ENCODE results near the gene ANXA2R.
"Not testable (repeated sequence)": the region's sequence is repeated elsewhere in the genome, so short reads cannot be mapped to it uniquely, and the experiment has no call there.

ANXA2R gene

GRCh38 chr5:43061352-43062075 lies 21.4 kb upstream of the ANXA2R start:
- DNase-seq (ENCODE audit: insufficient read length, low spot score) = no peak
- no peak for FAIRE-seq

GRCh38 chr5:43060020-43060419 lies 19.9 kb upstream of the ANXA2R start:
- FAIRE-seq; DNase-seq (ENCODE audit: insufficient read length, low spot score): not testable (repeated sequence)

GRCh38 chr5:43055098-43055497 lies 15.0 kb upstream of the ANXA2R start:
- FAIRE-seq; DNase-seq (ENCODE audit: insufficient read length, low spot score): not testable (repeated sequence)

- no peak for FAIRE-seq
These were observed 11.6 kb upstream of the ANXA2R start for GRCh38 chr5:43051684-43052083.

GRCh38 chr5:43050384-43050783 lies 10.3 kb upstream of the ANXA2R start:
- DNase-seq (ENCODE audit: insufficient read length, low spot score) = no peak
- no peak for FAIRE-seq

More at GRCh38 chr5:43051684-43052083, 11.6 kb upstream of the ANXA2R start:
- DNase-seq (ENCODE audit: insufficient read length, low spot score) = no peak

- FAIRE-seq = no peak
- no peak for DNase-seq (ENCODE audit: insufficient read length, low spot score)
These were observed 9.1 kb upstream of the ANXA2R start for GRCh38 chr5:43049236-43049635.

- DNase-seq (ENCODE audit: insufficient read length, low spot score) (no peak), FAIRE-seq (no peak)
These were observed 6.4 kb upstream of the ANXA2R start for GRCh38 chr5:43046474-43046873.

- FAIRE-seq (no peak), DNase-seq (ENCODE audit: insufficient read length, low spot score) (no peak)
These were observed 5.1 kb upstream of the ANXA2R start for GRCh38 chr5:43045236-43045635.

GRCh38 chr5:43044181-43044914 lies 4.2 kb upstream of the ANXA2R start:
- FAIRE-seq = no peak
- no peak for DNase-seq (ENCODE audit: insufficient read length, low spot score)

- FAIRE-seq = no peak
These were observed 3.3 kb upstream of the ANXA2R start for GRCh38 chr5:43043400-43043756.

GRCh38 chr5:43042626-43043399 lies 2.7 kb upstream of the ANXA2R start:
- DNase-seq (ENCODE audit: insufficient read length, low spot score) (no peak), FAIRE-seq (peak; percentile 18)

More at GRCh38 chr5:43043400-43043756, 3.3 kb upstream of the ANXA2R start:
- DNase-seq (ENCODE audit: insufficient read length, low spot score) = no peak

GRCh38 chr5:43042176-43042625 lies 2.1 kb upstream of the ANXA2R start:
- FAIRE-seq = peak; percentile 72
- no peak for DNase-seq (ENCODE audit: insufficient read length, low spot score)

GRCh38 chr5:43041669-43042175 lies 1.6 kb upstream of the ANXA2R start:
- no peak for DNase-seq (ENCODE audit: insufficient read length, low spot score)

GRCh38 chr5:43041110-43041668 lies 1.1 kb upstream of the ANXA2R start:
- DNase-seq (ENCODE audit: insufficient read length, low spot score) (no peak), FAIRE-seq (peak; percentile 48)

More at GRCh38 chr5:43041669-43042175, 1.6 kb upstream of the ANXA2R start:
- peak; percentile 78 for FAIRE-seq

GRCh38 chr5:43039471-43040286 lies 440 bp downstream of the ANXA2R start:
- DNase-seq (ENCODE audit: insufficient read length, low spot score) (no peak), FAIRE-seq (peak; percentile 35)

- FAIRE-seq (no peak), DNase-seq (ENCODE audit: insufficient read length, low spot score) (no peak)
These were observed 1.0 kb downstream of the ANXA2R start for GRCh38 chr5:43039152-43039470.

- DNase-seq (ENCODE audit: insufficient read length, low spot score) (no peak), FAIRE-seq (no peak)
These were observed 1.6 kb downstream of the ANXA2R start for GRCh38 chr5:43038496-43038989.

GRCh38 chr5:43037636-43038495 lies 2.3 kb downstream of the ANXA2R start:
- FAIRE-seq = peak; percentile 52
- no peak for DNase-seq (ENCODE audit: insufficient read length, low spot score)
